HG03108 (cell line): ENCODE measurements around the gene HM13.
"Not testable (repeated sequence)": the region's sequence is repeated elsewhere in the genome, so short reads cannot be mapped to it uniquely, and the experiment has no call there.

Experiments
- ATAC-seq: cut with Tn5 transposase; IDR thresholded peaks from one replicate; pipeline ENCODE4 v1.9.1; 2021; ENCODE audit warnings: moderate library complexity; ENCODE audit not compliant: unreplicated experiment

HM13 gene

DNA sequence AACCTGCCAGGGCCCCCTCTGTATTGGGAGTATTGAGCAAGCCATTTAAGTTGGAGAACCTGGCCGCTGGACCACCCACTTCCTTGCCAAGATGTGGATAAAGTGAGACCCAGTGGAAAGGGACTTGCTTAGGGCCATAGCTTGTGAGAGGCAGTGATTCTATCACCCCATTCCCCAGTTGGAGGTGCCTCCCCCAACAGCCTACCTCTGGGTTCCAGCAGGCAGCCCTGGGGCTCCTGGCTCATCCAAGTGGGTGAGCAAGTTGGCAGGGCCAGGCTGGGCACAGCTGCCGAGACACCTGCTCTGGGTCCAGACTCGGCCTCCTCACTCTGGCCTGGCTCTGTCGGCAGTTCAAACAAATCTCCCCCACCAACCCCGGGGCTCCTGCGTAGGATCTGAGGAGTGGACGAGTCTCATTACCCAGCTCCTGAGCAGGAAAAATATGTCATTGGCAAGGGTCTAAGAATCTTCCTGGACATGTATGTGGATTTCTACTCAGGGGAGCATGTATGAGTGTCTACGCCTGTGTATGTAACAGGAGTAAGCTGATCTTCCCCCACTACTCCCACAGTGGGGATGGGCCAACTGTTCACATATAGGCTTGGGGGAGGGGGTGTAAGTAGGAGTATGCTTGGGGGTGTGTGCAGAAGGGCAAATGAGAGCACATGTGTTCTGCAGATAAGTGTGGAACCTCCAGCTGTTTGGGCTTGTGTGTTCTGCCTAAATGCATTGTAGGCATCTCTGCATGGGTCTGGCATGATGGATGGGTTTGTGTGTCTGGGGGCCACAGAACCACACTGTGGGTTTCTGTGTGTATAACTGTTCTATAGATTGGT is 92.8 kb downstream of the HM13 start:
- no peak for ATAC-seq

DNA sequence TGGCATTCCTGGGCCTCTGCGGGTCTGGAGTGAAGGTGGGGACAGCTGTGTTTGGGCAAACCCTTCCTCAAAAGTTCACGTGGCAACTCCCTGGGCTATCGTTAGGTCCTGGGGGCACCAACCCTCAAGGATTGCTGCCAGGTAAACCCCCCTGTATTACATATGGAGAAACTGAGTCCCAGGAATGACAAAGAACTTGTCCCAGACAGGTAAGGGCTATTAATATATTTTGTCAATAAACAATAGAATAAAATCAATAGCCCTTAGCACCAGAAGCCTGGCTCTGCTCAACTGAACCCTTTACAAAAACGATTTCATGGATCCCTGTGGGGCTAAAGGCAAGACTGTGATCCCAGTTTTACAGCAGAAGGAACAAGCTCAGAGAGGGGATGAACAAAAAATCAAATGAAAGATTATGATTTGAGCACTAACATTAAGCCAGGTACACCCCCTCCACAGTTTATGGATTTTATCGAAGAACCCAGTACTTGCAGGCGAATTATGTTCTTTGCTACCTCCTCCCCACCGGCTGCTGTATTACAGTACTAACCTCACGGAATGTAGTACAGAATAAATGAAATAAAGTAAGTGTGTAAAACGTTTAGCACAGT is 93.5 kb downstream of the HM13 start:
- ATAC-seq = no peak

DNA sequence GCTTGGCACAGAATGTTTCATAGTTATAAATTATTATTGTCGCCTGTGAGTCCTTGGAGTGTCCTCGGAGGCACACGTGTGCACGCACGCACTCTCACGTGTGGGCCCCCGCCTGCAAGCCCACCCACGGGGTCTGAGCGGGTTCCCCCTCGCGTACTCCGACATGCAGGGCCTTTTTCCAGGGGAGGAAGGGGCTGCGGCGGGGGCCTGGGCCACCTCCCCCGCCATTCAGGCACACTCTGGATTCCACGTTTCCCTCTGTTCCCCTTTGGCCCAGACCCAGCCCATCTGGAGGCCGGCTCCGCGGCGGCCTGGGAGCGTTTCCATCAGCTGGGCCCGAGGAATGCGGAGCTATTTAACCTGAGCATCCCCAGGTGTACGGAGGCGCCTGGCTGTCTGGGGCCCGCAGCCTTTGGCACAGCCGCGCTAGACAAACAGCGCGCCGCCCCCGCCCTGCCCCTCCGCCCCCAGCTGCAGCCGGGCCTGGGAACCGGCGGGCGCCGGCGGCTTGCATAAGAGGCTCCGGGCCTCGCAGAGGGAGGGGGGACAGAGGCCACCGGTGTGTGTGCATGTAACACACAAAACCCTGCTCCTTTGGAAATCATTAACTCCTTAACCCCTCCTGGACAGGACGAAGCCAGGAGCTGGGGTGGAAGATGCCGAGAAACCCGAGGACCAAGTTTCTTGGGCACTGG is 94.2 kb downstream of the HM13 start:
- ATAC-seq = no peak

DNA sequence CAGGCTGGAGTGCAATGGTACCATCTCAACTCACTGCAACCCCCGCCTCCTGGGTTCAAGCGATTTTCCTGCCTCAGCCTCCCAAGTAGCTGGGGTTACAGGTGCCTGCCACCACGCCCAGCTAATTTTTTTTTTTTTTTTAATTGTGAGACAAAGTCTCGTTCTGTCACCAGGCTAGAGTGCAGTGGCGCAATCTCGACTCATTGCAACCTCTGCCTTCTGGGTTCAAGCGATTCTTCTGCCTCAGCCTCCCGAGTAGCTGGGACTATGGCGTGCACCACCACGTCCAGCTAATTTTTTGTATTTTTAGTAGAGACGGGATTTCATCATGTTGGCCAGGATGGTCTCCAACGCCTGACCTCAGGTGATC is 98.0 kb downstream of the HM13 start:
- ATAC-seq = not testable (repeated sequence)

DNA sequence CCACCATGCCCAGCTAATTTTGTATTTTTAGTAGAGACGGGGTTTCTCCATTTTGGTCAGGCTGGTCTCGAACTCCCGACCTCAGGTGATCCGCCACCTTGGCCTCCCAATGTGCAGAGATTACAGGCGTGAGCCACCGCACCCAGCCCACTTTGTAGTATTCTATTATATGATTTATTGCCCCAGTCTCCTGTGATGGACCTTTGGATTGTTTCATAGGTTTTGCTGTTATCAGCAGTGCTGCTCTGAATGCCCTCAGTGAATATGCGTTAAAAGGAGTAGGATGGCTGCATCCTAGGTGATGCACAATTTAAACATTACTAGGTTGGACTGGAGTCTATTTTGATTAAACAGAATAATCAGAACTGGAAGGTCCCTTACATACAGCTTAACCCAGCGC is 101.2 kb downstream of the HM13 start:
- ATAC-seq = no peak

DNA sequence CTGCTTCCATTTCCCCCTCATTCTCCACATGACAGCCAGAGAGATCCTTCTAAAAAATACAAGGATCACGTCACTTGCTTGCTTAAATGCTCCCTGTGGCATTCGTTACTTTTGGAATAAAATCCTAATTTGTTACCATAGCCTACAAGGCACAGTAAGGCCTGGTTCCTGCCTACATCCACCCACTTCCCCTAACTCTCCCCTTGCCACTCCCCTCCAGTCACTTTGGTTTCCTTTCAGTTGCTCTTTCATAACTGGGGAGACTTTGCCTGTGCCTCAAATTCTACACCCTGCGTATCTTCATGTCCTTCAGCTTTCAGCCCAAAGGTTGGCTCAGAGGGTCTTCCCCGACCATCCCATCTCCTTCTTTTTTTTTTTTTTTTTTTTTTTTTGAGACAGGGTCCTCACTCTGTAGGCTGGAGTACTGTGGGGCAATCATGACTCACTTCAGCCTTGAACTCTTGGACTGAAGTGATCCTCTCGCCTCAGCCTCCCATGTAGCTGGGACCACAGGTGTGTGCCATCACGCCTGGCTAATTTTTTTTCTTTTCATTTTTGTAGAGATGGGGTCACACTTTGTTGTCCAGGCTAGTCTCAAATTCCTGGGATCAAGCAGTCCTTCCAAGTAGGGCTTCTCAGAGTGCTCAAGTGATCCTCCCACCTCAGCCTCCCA is 103.3 kb downstream of the HM13 start:
- ATAC-seq = no peak
